Upper lobe of left lung (tissue), 6 donors: ENCODE measurements around the gene MX2. TPM values are rescaled to one million over a fixed set of nuclear protein-coding genes. Genes with fewer than 3 reads are reported as not detected.

Source experiments
- ATAC-seq, 2 donors: fragments of 200-7000 bp; cut with Tn5 transposase; one replicate each; pipeline ENCODE4 v1.9.1; 2022; ENCODE audit warnings: mild to moderate bottlenecking in 2 of 2, moderate library complexity in 2 of 2; ENCODE audit not compliant: low FRiP score in 2 of 2
- DNase-seq, 2 donors: peaks; one replicate each; pipeline ENCODE4 v3.0.0-alpha.2; 2019 to 2020
- H3K27ac ChIP-seq, 4 donors: fragments of 200-600 bp; sonication (generic); one replicate each; pipeline ENCODE4 v1.5.1; 2016 to 2019
- H3K27me3 ChIP-seq, 4 donors: fragments of 200-600 bp; sonication (generic); one replicate each; pipeline ENCODE4 v1.5.1; 2017 to 2019
- H3K36me3 ChIP-seq, 4 donors: fragments of 200-600 bp; sonication (generic); one replicate each; pipeline ENCODE4 v1.5.1; 2016 to 2019
- H3K4me1 ChIP-seq, 4 donors: fragments of 200-600 bp; sonication (generic); one replicate each; pipeline ENCODE4 v1.5.1; 2018 to 2019
- H3K4me3 ChIP-seq, 4 donors: fragments of 200-600 bp; sonication (generic); one replicate each; pipeline ENCODE4 v1.5.1; 2017 to 2019; ENCODE audit warnings: mild to moderate bottlenecking in 2 of 4, moderate library complexity in 1 of 4
- H3K9me3 ChIP-seq, 4 donors: fragments of 200-600 bp; sonication (generic); one replicate each; pipeline ENCODE4 v1.5.1; 2018 to 2019
- EP300 ChIP-seq, 4 donors: sonication (generic); formaldehyde crosslinking; IDR thresholded peaks; one replicate each; pipeline ENCODE4 v1.5.1; 2017; ENCODE audit warnings: antibody characterized with exemption in 4 of 4, control low read depth in 2 of 4
- POLR2A ChIP-seq, 4 donors: fragments of 450-650 bp; IDR thresholded peaks; one replicate each; pipeline ENCODE4 v1.5.1; 2016 to 2017; ENCODE audit warnings: antibody characterized with exemption in 4 of 4, mild to moderate bottlenecking in 2 of 4
- POLR2AphosphoS5 ChIP-seq, 2 donors: sonication (generic); formaldehyde crosslinking; IDR thresholded peaks; one replicate each; pipeline ENCODE4 v1.5.1; 2017; ENCODE audit warnings: antibody characterized with exemption in 2 of 2
- WGBS, 2 donors: methylation state at CpG; one replicate each; pipeline ENCODE4 v1.1.5; 2017 to 2018; 5-methylcytosine and 5-hydroxymethylcytosine counted together
- total RNA-seq, 6 donors: library from RNA; depleted of rRNA in 4 of 6; stranded (reverse); fragments of >200 nt in 4 of 6; gene quantifications; one replicate each; pipeline versions ENCODE4 v1.1.0 to v1.2.1, GENCODE V29; 2016 to 2021
- TF ChIP-seq, protein P1 (sequence below), 6 experiments: fragments of 450-650 bp in 4 of 6; fragments of 200-600 bp in 2 of 6; sonication (generic) in 2 of 6; IDR thresholded peaks; one replicate each; pipeline ENCODE4 v1.5.1; 2016 to 2019; ENCODE audit warnings: antibody characterized with exemption in 6 of 6
- donor health status: DM: no; HTN: no; CAD: no; lungs with moderate emphysema.
- donor health status: DM: no; HTN: yes; CAD: no; lungs with severe emphysema.

MX2 gene
- total RNA-seq, 6 donors from 2014 or later = 5.8 to 37.2 (median 25.8) TPM

- H3K36me3 ChIP-seq = no peaks in the 10 kb centered on the region
- WGBS, 2 donors = 85 to 89% methylated on average over 10 to 20 of the region's 20 CpGs
- ATAC-seq = no peak
- H3K27me3 ChIP-seq = peaks cover 0 to 9% (median 7%) of the 10 kb centered on the region in 4 donors
- TF ChIP-seq POLR2AphosphoS5 (IDR thresholded peaks at IDR 0.05) = no peak
- TF ChIP-seq, protein P1, sequence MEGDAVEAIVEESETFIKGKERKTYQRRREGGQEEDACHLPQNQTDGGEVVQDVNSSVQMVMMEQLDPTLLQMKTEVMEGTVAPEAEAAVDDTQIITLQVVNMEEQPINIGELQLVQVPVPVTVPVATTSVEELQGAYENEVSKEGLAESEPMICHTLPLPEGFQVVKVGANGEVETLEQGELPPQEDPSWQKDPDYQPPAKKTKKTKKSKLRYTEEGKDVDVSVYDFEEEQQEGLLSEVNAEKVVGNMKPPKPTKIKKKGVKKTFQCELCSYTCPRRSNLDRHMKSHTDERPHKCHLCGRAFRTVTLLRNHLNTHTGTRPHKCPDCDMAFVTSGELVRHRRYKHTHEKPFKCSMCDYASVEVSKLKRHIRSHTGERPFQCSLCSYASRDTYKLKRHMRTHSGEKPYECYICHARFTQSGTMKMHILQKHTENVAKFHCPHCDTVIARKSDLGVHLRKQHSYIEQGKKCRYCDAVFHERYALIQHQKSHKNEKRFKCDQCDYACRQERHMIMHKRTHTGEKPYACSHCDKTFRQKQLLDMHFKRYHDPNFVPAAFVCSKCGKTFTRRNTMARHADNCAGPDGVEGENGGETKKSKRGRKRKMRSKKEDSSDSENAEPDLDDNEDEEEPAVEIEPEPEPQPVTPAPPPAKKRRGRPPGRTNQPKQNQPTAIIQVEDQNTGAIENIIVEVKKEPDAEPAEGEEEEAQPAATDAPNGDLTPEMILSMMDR (IDR thresholded peaks at IDR 0.05) = no peak
- TF ChIP-seq EP300 (IDR thresholded peaks at IDR 0.05) = no peak
- no peak for TF ChIP-seq POLR2A (IDR thresholded peaks at IDR 0.05)
- H3K4me1 ChIP-seq = peaks cover 7 to 9% (median 8%) of the 10 kb centered on the region in 4 donors
- no peak overlapping the region for H3K4me3 ChIP-seq
- no peak overlapping the region for H3K27ac ChIP-seq
- DNase-seq = peak in 1 of 2 donors; percentile 61
- H3K9me3 ChIP-seq = no peaks in the 10 kb centered on the region
Observed at GRCh38 chr21:41321211-41321907, 40.5 kb upstream of the MX2 start.

DNA sequence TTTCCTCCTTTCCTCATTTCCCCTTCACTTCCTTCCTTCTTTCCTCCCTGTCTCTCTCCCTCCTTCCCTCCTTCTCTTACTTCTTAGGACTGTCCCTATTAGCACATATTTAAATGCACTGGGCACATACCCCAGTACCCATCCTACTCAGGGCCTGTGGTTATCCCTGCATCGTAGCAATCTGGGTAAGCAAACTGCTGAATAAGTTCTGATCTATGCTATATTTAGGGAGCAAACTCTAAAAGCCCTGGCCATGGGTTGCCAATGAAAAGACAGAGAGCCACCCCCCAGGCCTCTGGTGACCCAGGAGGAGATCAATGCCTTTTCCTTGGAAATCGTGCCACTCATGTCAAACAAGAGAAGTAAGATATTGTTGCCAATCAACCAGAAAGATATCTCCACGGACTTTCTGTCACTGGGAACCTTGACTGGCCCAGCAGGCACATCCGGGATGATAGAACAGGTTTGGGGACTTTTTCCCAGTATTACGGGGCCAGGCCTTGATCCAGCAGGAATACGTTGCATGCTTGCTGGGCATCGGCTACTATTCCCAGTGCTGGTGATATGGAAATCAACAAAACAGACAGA, 39.8 kb upstream of the MX2 start:
- Histone ChIP-seq H3K27ac (no peak overlapping the region), H3K27me3 (peaks cover 0 to 2% (median under 1%) of the 10 kb centered on the region in 4 donors), H3K4me1 (peaks cover under 1 to 3% (median 2%) of the 10 kb centered on the region in 4 donors), H3K4me3 (no peak overlapping the region), H3K36me3 (no peaks in the 10 kb centered on the region), H3K9me3 (no peaks in the 10 kb centered on the region)
- TF ChIP-seq, protein P1 (IDR thresholded peaks at IDR 0.05) = no peak
- ATAC-seq = no peak
- WGBS, 2 donors = 75 to 80% methylated on average over 6 to 7 of the region's 7 CpGs
- DNase-seq = no peak

- ATAC-seq (no peak), DNase-seq (peak in 1 of 2 donors; percentile 62)
- TF ChIP-seq POLR2A (IDR thresholded peaks at IDR 0.05) (no peak), POLR2AphosphoS5 (IDR thresholded peaks at IDR 0.05) (no peak), EP300 (IDR thresholded peaks at IDR 0.05) (no peak)
- TF ChIP-seq, protein P1 (IDR thresholded peaks at IDR 0.05) = no peak
- H3K4me3 ChIP-seq = no peak overlapping the region
- H3K4me1 ChIP-seq = no peaks in the 10 kb centered on the region
- no peaks in the 10 kb centered on the region for H3K9me3 ChIP-seq
- H3K27me3 ChIP-seq = no peaks in the 10 kb centered on the region
- no peak overlapping the region for H3K27ac ChIP-seq
- H3K36me3 ChIP-seq = no peaks in the 10 kb centered on the region
- 81 to 82% methylated on average over 14 to 23 of the region's 23 CpGs for WGBS, 2 donors
Observed at GRCh38 chr21:41322496-41323382, 39.1 kb upstream of the MX2 start.

- ATAC-seq (no peak), DNase-seq (no peak)
- TF ChIP-seq POLR2A (IDR thresholded peaks at IDR 0.05) = no peak
- TF ChIP-seq EP300 (IDR thresholded peaks at IDR 0.05) = no peak
- TF ChIP-seq, protein P1 (IDR thresholded peaks at IDR 0.05) = no peak
- TF ChIP-seq POLR2AphosphoS5 (IDR thresholded peaks at IDR 0.05) = no peak
- H3K9me3 ChIP-seq = no peaks in the 10 kb centered on the region
- H3K27ac ChIP-seq = no peak overlapping the region
- WGBS, 2 donors = 90 to 92% methylated on average over 7 of the region's 7 CpGs
- H3K36me3 ChIP-seq = no peaks in the 10 kb centered on the region
- H3K4me3 ChIP-seq = no peak overlapping the region
- H3K27me3 ChIP-seq = no peaks in the 10 kb centered on the region
- H3K4me1 ChIP-seq = no peaks in the 10 kb centered on the region
Observed at GRCh38 chr21:41325138-41325912, 36.5 kb upstream of the MX2 start.
